PC-9 (cell line): Measurements from ENCODE around the gene SFMBT2. TPM values are rescaled to one million over a fixed set of nuclear protein-coding genes. Genes with fewer than 3 reads are reported as not detected.

ENCODE experiments used
- BruUV-seq: library from RNA; stranded (reverse); fragments of 400-500 nt; replicated peaks from 2 replicates; lab custom pipeline; 2021; lab: Mats Ljungman, UMichigan
- CTCF ChIA-PET: fragments of 300-600 bp; sonication (Branson Sonifier 250); formaldehyde crosslinking; loops from one replicate; lab custom pipeline; 2022; ENCODE audit warnings: antibody characterized with exemption; lab: Charles Lee
- POLR2A ChIA-PET: fragments of 300-600 bp; sonication (Branson Sonifier 250); formaldehyde crosslinking; loops from one replicate; lab custom pipeline; 2022; ENCODE audit warnings: antibody characterized with exemption; ENCODE audit not compliant: unreplicated experiment; lab: Charles Lee
- DNase-seq, 2 experiments: peaks; one replicate each; pipeline versions ENCODE4 v3.0.0 to v3.0.0-alpha.2; 2015 to 2022; ENCODE audit warnings: mixed read lengths in 1 of 2
- H2AFZ ChIP-seq: fragments of 200-600 bp; sonication (generic); 2 replicates; pipeline ENCODE4 v1.8.1; 2017; ENCODE audit warnings: antibody characterized with exemption
- H3F3A ChIP-seq: fragments of 200-600 bp; sonication (generic); 2 replicates; pipeline ENCODE4 v1.8.1; 2017; ENCODE audit warnings: antibody characterized with exemption, mild to moderate bottlenecking, low read depth; ENCODE audit not compliant: insufficient read depth
- H3K27ac ChIP-seq: fragments of 200-600 bp; sonication (generic); 2 replicates; pipeline ENCODE4 v1.6.1; 2016; ENCODE audit warnings: mixed run types
- H3K27me3 ChIP-seq: fragments of 200-600 bp; sonication (generic); 2 replicates; pipeline ENCODE4 v1.6.1; 2016; ENCODE audit warnings: low read depth, mixed run types; ENCODE audit not compliant: insufficient read depth
- H3K36me3 ChIP-seq: fragments of 200-600 bp; sonication (generic); 2 replicates; pipeline ENCODE4 v1.6.1; 2016; ENCODE audit warnings: low read depth, mixed run types
- H3K4me1 ChIP-seq: fragments of 200-600 bp; sonication (generic); replicated peaks from 2 replicates; pipeline ENCODE4 v1.6.1; 2016; ENCODE audit warnings: mixed run types; ENCODE audit not compliant: insufficient read depth
- H3K4me2 ChIP-seq: fragments of 200-600 bp; sonication (generic); 2 replicates; pipeline ENCODE4 v1.6.1; 2017; ENCODE audit warnings: mixed run types
- H3K4me3 ChIP-seq: fragments of 200-600 bp; sonication (generic); 2 replicates; pipeline ENCODE4 v1.6.1; 2016; ENCODE audit warnings: mixed run types
- H3K79me2 ChIP-seq: fragments of 200-600 bp; sonication (generic); 2 replicates; pipeline ENCODE4 v1.6.1; 2017; ENCODE audit warnings: low read depth, mixed run types
- H3K9me2 ChIP-seq: fragments of 200-600 bp; sonication (generic); 2 replicates; pipeline ENCODE4 v1.8.1; 2017; ENCODE audit warnings: mild to moderate bottlenecking; ENCODE audit not compliant: insufficient read depth
- H3K9me3 ChIP-seq: fragments of 200-600 bp; sonication (generic); 2 replicates; pipeline ENCODE4 v1.8.1; 2016; ENCODE audit warnings: low read depth; ENCODE audit not compliant: insufficient read depth
- H4K20me1 ChIP-seq: fragments of 200-600 bp; sonication (generic); 2 replicates; pipeline ENCODE4 v1.8.1; 2017; ENCODE audit not compliant: insufficient read depth
- CTCF ChIP-seq: fragments of 200-600 bp; sonication (generic); conservative IDR thresholded peaks from 2 replicates; pipeline ENCODE4 v1.6.1; 2017; ENCODE audit warnings: mixed run types, antibody characterized with exemption, mild to moderate bottlenecking, moderate library complexity
- EZH2 ChIP-seq: fragments of 200-600 bp; sonication (generic); IDR thresholded peaks from 2 replicates; pipeline ENCODE4 v1.8.0; 2017; ENCODE audit warnings: antibody characterized with exemption, low read depth
- intact Hi-C: fragments of 100-400 bp; cut with micrococcal nuclease; formaldehyde crosslinking; loops from one replicate; pipeline ENCODE4 v1.10.0; 2022; ENCODE audit not compliant: unreplicated experiment
- total RNA-seq: library from RNA; stranded (reverse); gene quantifications from 2 replicates; pipeline ENCODE4 v1.2.3, GENCODE V29; 2021

SFMBT2 gene
- total RNA-seq, 1 experiment from 2014 or later: 0.07 TPM

GRCh38 chr10:7233259-7233991, 177.4 kb downstream of the SFMBT2 start:
- no peaks in the 10 kb centered on the region for H3K4me1 ChIP-seq
- H3K36me3 ChIP-seq: no peaks in the 10 kb centered on the region
- ChIA-PET CTCF (no interaction called here), POLR2A (no interaction called here)
- intact Hi-C loops: no loop called here
- H4K20me1 ChIP-seq: no peaks in the 10 kb centered on the region
- H2AFZ ChIP-seq: no peak overlapping the region
- H3F3A ChIP-seq: no peaks in the 10 kb centered on the region
- H3K4me3 ChIP-seq: no peak overlapping the region
- H3K79me2 ChIP-seq: no peaks in the 10 kb centered on the region
- no peak overlapping the region for H3K27ac ChIP-seq
- no peaks in the 10 kb centered on the region for H3K9me2 ChIP-seq
- no TSS peak for BruUV-seq
- DNase-seq: peak; percentile 12 to 47
- H3K27me3 ChIP-seq: peaks cover 15% of the 10 kb centered on the region; the same call in 1 of the 2 replicates
- H3K4me2 ChIP-seq: no peak overlapping the region
- TF ChIP-seq CTCF: no peak
- no peaks in the 10 kb centered on the region for H3K9me3 ChIP-seq

GRCh38 chr10:7231509-7232414, 179.1 kb downstream of the SFMBT2 start:
- H3K9me3 ChIP-seq: no peaks in the 10 kb centered on the region
- ChIA-PET CTCF (no interaction called here), POLR2A (no interaction called here)
- no peak for TF ChIP-seq EZH2
- TF ChIP-seq CTCF: no peak
- no peak overlapping the region for H3K4me2 ChIP-seq
- no peaks in the 10 kb centered on the region for H3F3A ChIP-seq
- H3K9me2 ChIP-seq: no peaks in the 10 kb centered on the region
- H3K27me3 ChIP-seq: peaks cover 16% of the 10 kb centered on the region; the same call in 1 of the 2 replicates
- no peak overlapping the region for H3K4me3 ChIP-seq
- H4K20me1 ChIP-seq: no peaks in the 10 kb centered on the region
- DNase-seq: no peak
- no peaks in the 10 kb centered on the region for H3K79me2 ChIP-seq
- intact Hi-C loops: no loop called here
- BruUV-seq: no TSS peak
- no peak overlapping the region for H2AFZ ChIP-seq
- H3K4me1 ChIP-seq: no peaks in the 10 kb centered on the region
- H3K36me3 ChIP-seq: no peaks in the 10 kb centered on the region
- H3K27ac ChIP-seq: no peak overlapping the region

GRCh38 chr10:7230951-7231350, 179.9 kb downstream of the SFMBT2 start:
- Histone ChIP-seq H3F3A (no peaks in the 10 kb centered on the region), H3K27me3 (peaks cover 24% of the 10 kb centered on the region), H3K36me3 (no peaks in the 10 kb centered on the region), H3K4me1 (no peaks in the 10 kb centered on the region), H3K4me3 (no peak overlapping the region), H4K20me1 (no peaks in the 10 kb centered on the region), H3K27ac (no peak overlapping the region), H3K79me2 (no peaks in the 10 kb centered on the region), H3K9me3 (no peaks in the 10 kb centered on the region), H3K4me2 (no peak overlapping the region), H3K9me2 (no peaks in the 10 kb centered on the region), H2AFZ (no peak overlapping the region)
- POLR2A ChIA-PET: no interaction called here
- TF ChIP-seq EZH2 (no peak), CTCF (no peak)
- DNase-seq: no peak
- no TSS peak for BruUV-seq
- intact Hi-C loops: no loop called here
- CTCF ChIA-PET: no interaction called here
